Activated T-helper 1 cell treated with anti-CD3 and anti-CD28 coated beads, Interleukin-12 subunit alpha, Interleukin-12 subunit beta, Interleukin-2, Interleukin-4 antibody, amounts not matched to agents 30 ng/mL and 10 ng/mL and 1 ng/mL, durations not matched to agents 14 hours and 24 hours and 36 hours (primary cell): ENCODE data around the gene BOLA1. TPM values are rescaled to one million over a fixed set of nuclear protein-coding genes. Genes with fewer than 3 reads are reported as not detected.
A peak's percentile ranks its signal among the peaks of the same experiment; 100 is the strongest.
"Not testable (repeated sequence)": the region's sequence is repeated elsewhere in the genome, so short reads cannot be mapped to it uniquely, and the experiment has no call there.

Source experiments
- DNase-seq: peaks from one replicate; pipeline ENCODE4 v3.0.0; 2021; ENCODE audit warnings: low spot score
- H3K27ac Mint-ChIP-seq: one replicate; pipeline ENCODE4 v1.8.0; 2021; ENCODE audit warnings: mild to moderate bottlenecking, mixed read lengths
- H3K27me3 Mint-ChIP-seq: one replicate; pipeline ENCODE4 v1.8.0; 2022; ENCODE audit warnings: mild to moderate bottlenecking, moderate library complexity, mixed read lengths; ENCODE audit not compliant: insufficient read depth
- H3K36me3 Mint-ChIP-seq: one replicate; pipeline ENCODE4 v1.8.0; 2021; ENCODE audit warnings: low read depth, mixed read lengths
- H3K4me1 Mint-ChIP-seq: one replicate; pipeline ENCODE4 v1.8.0; 2021; ENCODE audit warnings: low read depth, mixed read lengths
- H3K4me3 Mint-ChIP-seq: one replicate; pipeline ENCODE4 v1.8.0; 2021; ENCODE audit warnings: mild to moderate bottlenecking, moderate library complexity, mixed read lengths
- H3K9me3 Mint-ChIP-seq: one replicate; pipeline ENCODE4 v1.8.0; 2021; ENCODE audit warnings: mixed read lengths
- intact Hi-C: fragments of 100-400 bp; cut with micrococcal nuclease; formaldehyde crosslinking; loops from one replicate; pipeline ENCODE4 v1.15.1; 2024
- total RNA-seq: library from RNA; stranded (reverse); gene quantifications from 2 replicates; pipeline ENCODE4 v1.2.3, GENCODE V29; 2022

BOLA1 gene
- 23.9 and 24.3 TPM in 2 replicates for total RNA-seq

GRCh38 chr1:149899460-149900284, at the start of gene BOLA1:
TSS of gene BOLA1 (plus strand) at chr1:149899568. CDS start at chr1:149900060, 492 bp downstream.
- Mint-ChIP-seq H3K27ac (peak within 1 kb of the TSS; percentile 92), H3K4me1 (peaks cover 27% of the 10 kb centered on the region), H3K4me3 (peak within 1 kb of the TSS; percentile 86), H3K36me3 (peaks cover 13% of the 10 kb centered on the region), H3K9me3 (no peaks in the 10 kb centered on the region), H3K27me3 (peaks cover 2% of the 10 kb centered on the region)
- intact Hi-C loops, result loop anchor here (1.0 to 10.0 kb wide), 7 partner anchors 13 to 422 kb away; partner anchors contain the start of genes PRPF3, SF3B4 and SV2A
- DNase-seq, result peak; percentile 77

- Mint-ChIP-seq H3K4me1 (peaks cover 51% of the 10 kb centered on the region), H3K27ac (peak overlapping the region; percentile 90), H3K27me3 (no peaks in the 10 kb centered on the region), H3K9me3 (no peaks in the 10 kb centered on the region), H3K4me3 (peak overlapping the region; percentile 89), H3K36me3 (peaks cover 27% of the 10 kb centered on the region)
- peak; percentile 13 for DNase-seq
- intact Hi-C loops, result no loop called here
Observed at GRCh38 chr1:149849947-149850360, 49.4 kb upstream of the BOLA1 start.

GRCh38 chr1:149850732-149851345, 48.5 kb upstream of the BOLA1 start:
- H3K4me3 Mint-ChIP-seq, H3K27me3 Mint-ChIP-seq, H3K9me3 Mint-ChIP-seq, intact Hi-C loops, DNase-seq, H3K27ac Mint-ChIP-seq: not testable (repeated sequence)
- Mint-ChIP-seq H3K4me1 (peaks cover 42% of the 10 kb centered on the region), H3K36me3 (peaks cover 19% of the 10 kb centered on the region)

GRCh38 chr1:149851585-149852213, 47.7 kb upstream of the BOLA1 start:
- DNase-seq, H3K9me3 Mint-ChIP-seq, H3K27ac Mint-ChIP-seq, intact Hi-C loops, H3K4me3 Mint-ChIP-seq, H3K27me3 Mint-ChIP-seq: not testable (repeated sequence)
- Mint-ChIP-seq H3K4me1 (peaks cover 34% of the 10 kb centered on the region), H3K36me3 (peaks cover 16% of the 10 kb centered on the region)

GRCh38 chr1:149852263-149852662, 47.1 kb upstream of the BOLA1 start:
- H3K27me3 Mint-ChIP-seq, H3K4me3 Mint-ChIP-seq, DNase-seq, H3K27ac Mint-ChIP-seq, H3K9me3 Mint-ChIP-seq, intact Hi-C loops: not testable (repeated sequence)
- Mint-ChIP-seq H3K4me1 (peaks cover 28% of the 10 kb centered on the region), H3K36me3 (peaks cover 11% of the 10 kb centered on the region)

GRCh38 chr1:149860271-149860670, 39.1 kb upstream of the BOLA1 start:
- H3K27ac Mint-ChIP-seq, H3K4me1 Mint-ChIP-seq, intact Hi-C loops: not testable (repeated sequence)

GRCh38 chr1:149860684-149861496, 38.5 kb upstream of the BOLA1 start:
- H3K4me1 Mint-ChIP-seq, DNase-seq, H3K4me3 Mint-ChIP-seq, H3K36me3 Mint-ChIP-seq, H3K27me3 Mint-ChIP-seq, H3K27ac Mint-ChIP-seq, intact Hi-C loops, H3K9me3 Mint-ChIP-seq: not testable (repeated sequence)

More at GRCh38 chr1:149860271-149860670, 39.1 kb upstream of the BOLA1 start:
- H3K9me3 Mint-ChIP-seq, DNase-seq, H3K4me3 Mint-ChIP-seq, H3K27me3 Mint-ChIP-seq, H3K36me3 Mint-ChIP-seq: not testable (repeated sequence)

- H3K9me3 Mint-ChIP-seq, H3K4me1 Mint-ChIP-seq, H3K4me3 Mint-ChIP-seq, intact Hi-C loops, DNase-seq, H3K36me3 Mint-ChIP-seq, H3K27me3 Mint-ChIP-seq, H3K27ac Mint-ChIP-seq: not testable (repeated sequence)
Observed at GRCh38 chr1:149861497-149862054, 37.8 kb upstream of the BOLA1 start.

GRCh38 chr1:149866887-149867286, 32.5 kb upstream of the BOLA1 start:
- H3K4me1 Mint-ChIP-seq, intact Hi-C loops, H3K36me3 Mint-ChIP-seq, DNase-seq, H3K27ac Mint-ChIP-seq, H3K27me3 Mint-ChIP-seq, H3K4me3 Mint-ChIP-seq, H3K9me3 Mint-ChIP-seq: not testable (repeated sequence)

- H3K4me1 Mint-ChIP-seq, H3K36me3 Mint-ChIP-seq, H3K4me3 Mint-ChIP-seq, H3K27me3 Mint-ChIP-seq, H3K27ac Mint-ChIP-seq, intact Hi-C loops, H3K9me3 Mint-ChIP-seq, DNase-seq: not testable (repeated sequence)
Observed at GRCh38 chr1:149873060-149873459, 26.3 kb upstream of the BOLA1 start.

- peaks cover 3% of the 10 kb centered on the region for H3K36me3 Mint-ChIP-seq
- intact Hi-C loops, result no loop called here
- H3K4me1 Mint-ChIP-seq, result peaks cover 26% of the 10 kb centered on the region
- no peak for DNase-seq
- no peaks in the 10 kb centered on the region for H3K9me3 Mint-ChIP-seq
- H3K27ac Mint-ChIP-seq, result no peak overlapping the region
- H3K4me3 Mint-ChIP-seq, result no peak overlapping the region
- no peaks in the 10 kb centered on the region for H3K27me3 Mint-ChIP-seq
Observed at GRCh38 chr1:149877211-149877946, 22.0 kb upstream of the BOLA1 start.

- no peaks in the 10 kb centered on the region for H3K27me3 Mint-ChIP-seq
- H3K36me3 Mint-ChIP-seq, result peaks cover 3% of the 10 kb centered on the region
- no peak for DNase-seq
- intact Hi-C loops, result no loop called here
- H3K27ac Mint-ChIP-seq, result peak overlapping the region; percentile 64
- peak overlapping the region; percentile 38 for H3K4me3 Mint-ChIP-seq
- H3K9me3 Mint-ChIP-seq, result no peaks in the 10 kb centered on the region
- peaks cover 27% of the 10 kb centered on the region for H3K4me1 Mint-ChIP-seq
Observed at GRCh38 chr1:149879556-149879955, 19.8 kb upstream of the BOLA1 start.
